ENCODE results near the gene ZNF500.

GRCh38 chr16:4704491-4704890 is 62.5 kb downstream of the ZNF500 start:
- TF ChIP-seq CTCF (IDR thresholded peaks at IDR 0.05; ENCODE audit: insufficient read depth, low read length, poor library complexity, severe bottlenecking) (no peak), EZH2phosphoT487 (conservative IDR thresholded peaks at IDR 0.05; ENCODE audit: low read length) (no peak)

All from SU-DHL-6 (cell line).